DND-41 (cell line): ENCODE results near the gene EHMT1.

ENCODE experiments used
- ATAC-seq: fragments of 200-7000 bp; cut with Tn5 transposase; 3 replicates; pipeline ENCODE4 v1.9.1; 2021; ENCODE audit warnings: low read depth; ENCODE audit not compliant: insufficient read depth
- DNase-seq: peaks from one replicate; pipeline ENCODE4 v3.0.0-alpha.2; 2020
- H2AFZ ChIP-seq: 2 replicates; pipeline ENCODE4 v1.6.0; 2012; ENCODE audit warnings: low read depth, low read length
- H3K27ac ChIP-seq: 2 replicates; pipeline ENCODE4 v1.5.1; 2012; ENCODE audit warnings: low read length, inconsistent platforms
- H3K27me3 ChIP-seq: fragments of 200-600 bp; sonication (generic); 2 replicates; pipeline ENCODE4 v1.6.0; 2012; ENCODE audit warnings: low read length, mild to moderate bottlenecking, inconsistent platforms; ENCODE audit not compliant: insufficient read depth, poor library complexity
- H3K36me3 ChIP-seq: 2 replicates; pipeline ENCODE4 v1.5.1; 2012; ENCODE audit warnings: low read length, inconsistent platforms; ENCODE audit not compliant: insufficient read depth
- H3K4me1 ChIP-seq: 2 replicates; pipeline ENCODE4 v1.5.1; 2012; ENCODE audit warnings: mild to moderate bottlenecking, low read length; ENCODE audit not compliant: insufficient read depth
- H3K4me2 ChIP-seq: 2 replicates; pipeline ENCODE4 v1.6.0; 2012; ENCODE audit warnings: mild to moderate bottlenecking, moderate library complexity, low read length, inconsistent platforms; ENCODE audit not compliant: insufficient read depth
- H3K4me3 ChIP-seq, 2 experiments: fragments of 200-600 bp in 1 of 2; shearing (Covaris generic) in 1 of 2; 2 replicates each; pipeline ENCODE4 v1.5.1; 2012 to 2016; ENCODE audit warnings: inconsistent platforms in 2 of 2, low read length in 2 of 2, mild to moderate bottlenecking in 2 of 2, low read depth in 1 of 2, moderate library complexity in 1 of 2
- H3K79me2 ChIP-seq: 2 replicates; pipeline ENCODE4 v1.6.0; 2012; ENCODE audit warnings: low read length, inconsistent platforms; ENCODE audit not compliant: insufficient read depth
- H3K9ac ChIP-seq: 2 replicates; pipeline ENCODE4 v1.6.0; 2012; ENCODE audit warnings: low read depth, mild to moderate bottlenecking, inconsistent platforms, low read length, moderate library complexity
- H3K9me3 ChIP-seq: 2 replicates; pipeline ENCODE4 v1.5.1; 2012; ENCODE audit warnings: low read length, moderate library complexity, mild to moderate bottlenecking, inconsistent platforms; ENCODE audit not compliant: insufficient read depth, severe bottlenecking
- H4K20me1 ChIP-seq: 2 replicates; pipeline ENCODE4 v1.6.0; 2012; ENCODE audit warnings: low read length; ENCODE audit not compliant: insufficient read depth
- CTCF ChIP-seq: IDR thresholded peaks from 2 replicates; pipeline ENCODE4 v1.5.1; 2012; ENCODE audit warnings: borderline replicate concordance, low read length, moderate library complexity, mild to moderate bottlenecking; ENCODE audit not compliant: poor library complexity, severe bottlenecking; ENCODE audit errors: extremely low read depth
- EZH2 ChIP-seq: IDR thresholded peaks from 3 replicates; pipeline ENCODE4 v1.6.1; 2012; ENCODE audit warnings: borderline replicate concordance, low read depth, mild to moderate bottlenecking, moderate library complexity, low read length, inconsistent platforms; ENCODE audit not compliant: severe bottlenecking

The EHMT1 gene

GRCh38 chr9:137787786-137788505 is 169.1 kb downstream of the EHMT1 start:
- Histone ChIP-seq H2AFZ (no peak overlapping the region), H3K9ac (no peak overlapping the region), H3K9me3 (no peaks in the 10 kb centered on the region), H3K4me2 (no peak overlapping the region), H3K4me1 (no peaks in the 10 kb centered on the region), H3K4me3 (no peak overlapping the region), H3K27ac (no peak overlapping the region), H4K20me1 (peaks cover 6% of the 10 kb centered on the region; the same call in 1 of the 2 replicates), H3K36me3 (peaks cover 69% of the 10 kb centered on the region), H3K27me3 (no peaks in the 10 kb centered on the region), H3K79me2 (0 out of 2 replicates have a peak, but pooled peaks cover 2% of the 10 kb centered on the region)
- no peak for TF ChIP-seq CTCF
- TF ChIP-seq EZH2, result no peak
- DNase-seq (no peak), ATAC-seq (no peak)

DNA sequence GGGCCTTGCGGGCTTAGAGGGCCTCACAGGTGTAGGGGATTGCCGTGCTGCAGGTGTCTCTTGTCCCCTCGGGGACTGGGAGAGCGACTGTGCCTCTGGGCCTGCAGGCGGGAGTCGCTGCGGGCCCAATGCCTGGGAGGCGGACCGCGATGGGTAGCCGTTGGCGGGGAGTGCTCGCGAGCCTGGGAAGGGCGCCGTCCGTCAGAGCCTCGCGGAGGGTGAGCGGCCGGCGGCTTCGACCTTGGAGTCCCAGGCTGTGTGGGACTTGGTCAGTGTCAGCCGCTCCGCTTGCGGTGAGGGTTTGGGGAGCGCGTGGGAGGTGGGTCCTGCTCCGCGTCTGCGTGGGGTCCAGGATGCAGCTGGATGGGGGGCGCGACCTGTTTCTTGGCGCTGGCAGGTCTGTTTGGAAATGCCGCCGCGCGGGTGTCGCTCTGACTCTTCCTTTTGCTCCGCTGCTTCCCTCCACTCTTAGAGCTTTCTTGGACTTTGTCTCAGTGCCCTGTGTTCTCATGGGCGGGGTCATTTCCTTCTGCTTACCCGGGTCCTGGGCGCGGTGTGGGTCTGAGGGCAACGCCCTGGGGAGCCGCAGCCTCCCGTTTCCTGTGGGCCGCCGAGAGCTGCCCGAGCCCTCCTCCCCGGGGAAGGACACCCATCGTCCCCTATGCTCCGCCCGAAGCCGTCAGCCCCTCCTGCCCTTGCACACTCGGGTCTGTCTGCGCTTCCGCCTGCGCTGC is 169.9 kb downstream of the EHMT1 start:
- no peak for TF ChIP-seq CTCF
- TF ChIP-seq EZH2, result no peak
- Histone ChIP-seq H3K27me3 (no peaks in the 10 kb centered on the region), H2AFZ (no peak overlapping the region), H3K36me3 (peaks cover 69% of the 10 kb centered on the region), H3K79me2 (0 out of 2 replicates have a peak, but pooled peaks cover 2% of the 10 kb centered on the region), H3K4me3 (no peak overlapping the region), H3K9me3 (no peaks in the 10 kb centered on the region), H3K27ac (no peak overlapping the region), H3K9ac (no peak overlapping the region), H3K4me2 (no peak overlapping the region), H3K4me1 (no peaks in the 10 kb centered on the region), H4K20me1 (peaks cover 6% of the 10 kb centered on the region; the same call in 1 of the 2 replicates)
- no peak for DNase-seq
- no peak for ATAC-seq

DNA sequence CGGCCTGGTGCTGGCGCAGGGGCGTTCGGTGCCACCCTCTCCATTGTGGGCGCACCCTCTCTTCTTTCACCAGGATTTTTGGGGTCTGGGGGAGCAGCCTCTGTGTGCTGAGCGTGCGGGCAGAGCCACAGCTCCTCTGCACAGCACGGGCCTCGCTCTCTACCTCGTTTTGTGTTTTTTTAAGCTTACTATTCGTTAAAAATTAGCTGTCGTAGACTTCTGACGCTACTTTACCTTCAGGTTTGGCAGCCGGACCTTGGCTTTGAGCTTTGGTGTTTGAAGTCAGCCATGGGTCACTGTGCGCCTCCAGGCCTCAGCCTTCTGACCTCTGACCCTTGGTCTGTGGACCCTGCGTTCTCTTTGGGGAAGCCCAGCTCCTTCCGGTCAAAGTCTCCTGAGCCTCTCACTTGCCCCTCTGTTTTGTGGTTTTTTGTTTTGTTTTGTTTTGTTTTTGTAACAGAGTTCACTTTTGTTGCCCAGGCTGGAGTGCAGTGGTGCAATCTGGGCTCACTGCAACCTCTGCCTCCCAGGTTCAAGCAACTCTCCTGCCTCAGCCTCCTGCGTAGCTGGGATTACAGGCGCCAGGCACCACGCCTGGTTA is 170.6 kb downstream of the EHMT1 start:
- H3K9ac ChIP-seq, result no peak overlapping the region
- no peak overlapping the region for H3K4me3 ChIP-seq
- DNase-seq (no peak), ATAC-seq (no peak)
- H3K9me3 ChIP-seq, result no peaks in the 10 kb centered on the region
- no peak overlapping the region for H3K27ac ChIP-seq
- H3K4me1 ChIP-seq, result no peaks in the 10 kb centered on the region
- peaks cover 69% of the 10 kb centered on the region for H3K36me3 ChIP-seq
- no peak overlapping the region for H2AFZ ChIP-seq
- TF ChIP-seq CTCF (no peak), EZH2 (no peak)
- H4K20me1 ChIP-seq, result peaks cover 6% of the 10 kb centered on the region; the same call in 1 of the 2 replicates
- H3K4me2 ChIP-seq, result no peak overlapping the region
- 0 out of 2 replicates have a peak, but pooled peaks cover 2% of the 10 kb centered on the region for H3K79me2 ChIP-seq
- H3K27me3 ChIP-seq, result no peaks in the 10 kb centered on the region
